H1 (cell line): ENCODE measurements around the gene DLL1. TPM values are rescaled to one million over a fixed set of nuclear protein-coding genes. Genes with fewer than 3 reads are reported as not detected.

Experiments used
- CHD7 ChIP-seq: fragments of 300-600 bp; sonication (generic); IDR thresholded peaks from 2 replicates; pipeline ENCODE4 v1.7.1; 2012; ENCODE audit warnings: low read length, moderate library complexity, mild to moderate bottlenecking, inconsistent platforms; ENCODE audit not compliant: insufficient replicate concordance
- KDM1A ChIP-seq: fragments of 200-600, 300-600 bp; sonication (generic); IDR thresholded peaks from 2 replicates; pipeline ENCODE4 v1.7.1; 2016; ENCODE audit warnings: mild to moderate bottlenecking, low read length, borderline replicate concordance
- POLR2AphosphoS5 ChIP-seq: IDR thresholded peaks from 2 replicates; pipeline ENCODE4 v1.6.1; 2011; ENCODE audit warnings: low read depth, low read length
- RNF2 ChIP-seq: fragments of 200-900, 300-1000 bp; sonication (generic); IDR thresholded peaks from 2 replicates; pipeline ENCODE4 v1.7.1; 2016; ENCODE audit warnings: borderline replicate concordance, low read depth, mild to moderate bottlenecking, antibody characterized with exemption, low read length; ENCODE audit not compliant: poor library complexity, severe bottlenecking; ENCODE audit errors: missing control alignments
- SP4 ChIP-seq: IDR thresholded peaks from 2 replicates; pipeline ENCODE4 v1.6.1; 2012; ENCODE audit warnings: low read length, inconsistent platforms
- TAF1 ChIP-seq: IDR thresholded peaks from 2 replicates; pipeline ENCODE4 v1.6.1; 2011; ENCODE audit warnings: mild to moderate bottlenecking, low read depth, low read length
- polyA plus RNA-seq, 7 experiments: library from polyadenylated mRNA; depleted of rRNA in 3 of 7; stranded (reverse) in 5 of 7; unstranded in 2 of 7; fragments of >200 nt in 5 of 7; fragments of 200-250 nt in 2 of 7; gene quantifications; 1 replicate in 5 of 7; 2 replicates in 1 of 7; 4 replicates in 1 of 7; pipeline versions ENCODE4 v1.2.1 to v1.2.3, GENCODE V29; 2011 to 2013; ENCODE audit warnings: missing spikeins in 2 of 7, mixed read lengths in 2 of 7
- total RNA-seq: library from RNA; stranded (reverse); fragmentation: NEBNext Ultra II Directional; extraction: Animal tissue kit (Norgen Biotek cat#: 25700); gene quantifications from 2 replicates; pipeline ENCODE4 v1.2.1, GENCODE V29; 2021

DLL1 gene
- total and polyA plus RNA-seq, 2 of the 8 experiments (the other 6 are each of a cell fraction or from before 2014, with no cell fraction given), result 1.7 to 3.8 TPM

GRCh38 chr6:170254315-170255213 lies 36.3 kb downstream of the DLL1 start (continued):
- TF ChIP-seq POLR2AphosphoS5, result no peak
- no peak for TF ChIP-seq RNF2
- TF ChIP-seq KDM1A, result no peak
- no peak for TF ChIP-seq SP4
- no peak for TF ChIP-seq CHD7
- no peak for TF ChIP-seq TAF1
- TF ChIP-seq, all 59 proteins: peak for 0
